K562 (cell line): ENCODE measurements around the gene RHEBL1. TPM values are rescaled to one million over a fixed set of nuclear protein-coding genes. Genes with fewer than 3 reads are reported as not detected.

Experiments
- BCOR ChIP-seq: fragments of 450-650 bp; IDR thresholded peaks from 2 replicates; pipeline ENCODE4 v1.6.1; 2016
- EGR1 ChIP-seq: fragments of 450-650 bp; conservative IDR thresholded peaks from 2 replicates; pipeline ENCODE4 v1.6.1; 2017; ENCODE audit warnings: mild to moderate bottlenecking
- ESRRB ChIP-seq: fragments of 250-450 bp; sonication (Bioruptor Pico); IDR thresholded peaks from 2 replicates; pipeline ENCODE4 v1.5.0; 2020; ENCODE audit warnings: mild to moderate bottlenecking, moderate library complexity, borderline replicate concordance
- ETV5 ChIP-seq: sonication (generic); formaldehyde crosslinking; IDR thresholded peaks from 2 replicates; pipeline ENCODE4 v1.4.0; 2020; ENCODE audit warnings: low read depth, mild to moderate bottlenecking, missing genetic modification reagents
- MCM7 ChIP-seq, 2 experiments: fragments of 450-650 bp; IDR thresholded peaks; 2 replicates each; pipeline ENCODE4 v1.6.1; 2016 to 2018
- RB1 ChIP-seq: fragments of 450-650 bp; IDR thresholded peaks from 2 replicates; pipeline ENCODE4 v1.6.1; 2017; ENCODE audit warnings: low read depth, mild to moderate bottlenecking
- RCOR1 ChIP-seq, 2 experiments: IDR thresholded peaks; 2 replicates each; pipeline ENCODE4 v1.6.1; 2012; ENCODE audit warnings: low read depth in 2 of 2, low read length in 2 of 2, borderline replicate concordance in 1 of 2, improper control_type of control experiment in 1 of 2
- YY1 ChIP-seq, 3 experiments: IDR thresholded peaks; 2 replicates each; pipeline ENCODE4 v1.6.1; 2011; ENCODE audit warnings: low read length in 2 of 3, mild to moderate bottlenecking in 2 of 3, moderate library complexity in 2 of 3, borderline replicate concordance in 1 of 3, control low read depth in 1 of 3, low read depth in 1 of 3; ENCODE audit not compliant: insufficient read depth in 3 of 3, insufficient replicate concordance in 2 of 3, control insufficient read depth in 1 of 3, insufficient read length in 1 of 3; ENCODE audit errors: extremely low read depth in 1 of 3
- polyA plus RNA-seq, 8 experiments: library from polyadenylated mRNA; depleted of rRNA in 4 of 8; stranded (reverse) in 5 of 8; unstranded in 3 of 8; fragments of >200 nt; fragmentation: Nextera tagmentation in 2 of 8; fragmentation: Illumina TruSeq in 1 of 8; extraction: Ambion mirVana in 2 of 8; extraction: Trizol in 1 of 8; gene quantifications; 2 replicates each; pipeline versions ENCODE4 v1.2.1 to v1.2.3, GENCODE V29; 2011 to 2014; ENCODE audit warnings: inconsistent platforms in 1 of 8, missing spikeins in 1 of 8
- total RNA-seq, 7 experiments: library from RNA; depleted of rRNA in 6 of 7; stranded (reverse); fragments of >200 nt in 6 of 7; fragmentation: Illumina TruSeq in 2 of 7; extraction: Trizol in 2 of 7; gene quantifications; 2 replicates each; pipeline versions ENCODE4 v1.2.1 to v1.2.3, GENCODE V29; 2011 to 2021; ENCODE audit warnings: low replicate concordance in 1 of 7
- TF ChIP-seq, protein P1 (sequence below): fragments of 450-650 bp; IDR thresholded peaks from 2 replicates; pipeline ENCODE4 v1.6.1; 2016; ENCODE audit warnings: mild to moderate bottlenecking, moderate library complexity
- TF ChIP-seq, protein P2 (sequence below): fragments of 450-650 bp; IDR thresholded peaks from 2 replicates; pipeline ENCODE4 v1.6.1; 2017; ENCODE audit warnings: antibody characterized with exemption, mild to moderate bottlenecking

The RHEBL1 gene
- total and polyA plus RNA-seq, 9 of the 15 experiments (the other 6 are each of a cell fraction or from before 2014, with no cell fraction given) = 4.3 to 36.1 (median 8.2) TPM

DNA sequence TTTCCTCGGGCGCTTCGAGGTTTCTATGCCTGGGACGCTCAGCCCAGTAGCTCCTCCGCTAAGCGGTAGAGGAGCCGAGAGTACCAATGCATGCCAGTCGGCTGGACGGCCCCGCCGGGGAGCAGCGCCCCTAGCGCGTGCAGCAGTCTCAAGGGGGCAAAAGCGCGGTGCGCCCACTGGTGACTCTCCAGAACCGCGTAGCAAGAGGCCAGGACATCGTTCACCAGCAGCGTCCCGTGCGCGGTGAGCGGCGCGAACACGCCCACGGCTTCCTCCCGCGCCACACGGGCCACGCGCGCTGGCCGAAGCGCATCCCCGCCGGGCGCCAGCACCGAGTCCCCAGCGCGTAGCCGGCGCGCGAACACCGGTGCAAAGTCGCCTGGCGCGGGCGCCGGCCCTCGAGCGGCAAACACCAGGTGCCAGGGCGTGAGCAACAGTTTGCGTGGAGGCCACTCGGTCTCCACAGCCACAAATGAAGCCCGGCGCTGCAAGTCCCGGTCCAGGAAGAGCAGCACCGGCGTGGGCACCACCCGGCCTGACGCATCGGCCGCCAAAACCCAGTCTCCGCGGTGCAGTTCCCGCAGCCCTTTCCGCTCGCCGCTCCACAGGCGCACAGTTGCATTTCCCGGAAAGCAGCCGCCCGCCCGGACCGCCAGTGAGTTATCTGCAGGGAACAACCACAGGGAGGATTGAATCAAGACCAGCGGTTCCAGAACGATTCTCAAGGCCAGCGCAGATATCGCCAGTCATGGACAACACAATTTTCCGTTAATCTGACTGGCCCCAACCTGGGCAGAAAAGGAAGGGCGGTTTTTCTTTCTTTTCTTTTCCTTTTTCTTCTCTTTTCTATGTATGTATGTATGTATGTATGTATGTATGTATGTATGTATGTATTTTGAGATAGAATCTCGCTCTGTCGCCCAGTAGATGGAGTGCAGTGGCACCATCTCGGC, 20.3 kb upstream of the RHEBL1 start (continued):
- TF ChIP-seq, protein P1, sequence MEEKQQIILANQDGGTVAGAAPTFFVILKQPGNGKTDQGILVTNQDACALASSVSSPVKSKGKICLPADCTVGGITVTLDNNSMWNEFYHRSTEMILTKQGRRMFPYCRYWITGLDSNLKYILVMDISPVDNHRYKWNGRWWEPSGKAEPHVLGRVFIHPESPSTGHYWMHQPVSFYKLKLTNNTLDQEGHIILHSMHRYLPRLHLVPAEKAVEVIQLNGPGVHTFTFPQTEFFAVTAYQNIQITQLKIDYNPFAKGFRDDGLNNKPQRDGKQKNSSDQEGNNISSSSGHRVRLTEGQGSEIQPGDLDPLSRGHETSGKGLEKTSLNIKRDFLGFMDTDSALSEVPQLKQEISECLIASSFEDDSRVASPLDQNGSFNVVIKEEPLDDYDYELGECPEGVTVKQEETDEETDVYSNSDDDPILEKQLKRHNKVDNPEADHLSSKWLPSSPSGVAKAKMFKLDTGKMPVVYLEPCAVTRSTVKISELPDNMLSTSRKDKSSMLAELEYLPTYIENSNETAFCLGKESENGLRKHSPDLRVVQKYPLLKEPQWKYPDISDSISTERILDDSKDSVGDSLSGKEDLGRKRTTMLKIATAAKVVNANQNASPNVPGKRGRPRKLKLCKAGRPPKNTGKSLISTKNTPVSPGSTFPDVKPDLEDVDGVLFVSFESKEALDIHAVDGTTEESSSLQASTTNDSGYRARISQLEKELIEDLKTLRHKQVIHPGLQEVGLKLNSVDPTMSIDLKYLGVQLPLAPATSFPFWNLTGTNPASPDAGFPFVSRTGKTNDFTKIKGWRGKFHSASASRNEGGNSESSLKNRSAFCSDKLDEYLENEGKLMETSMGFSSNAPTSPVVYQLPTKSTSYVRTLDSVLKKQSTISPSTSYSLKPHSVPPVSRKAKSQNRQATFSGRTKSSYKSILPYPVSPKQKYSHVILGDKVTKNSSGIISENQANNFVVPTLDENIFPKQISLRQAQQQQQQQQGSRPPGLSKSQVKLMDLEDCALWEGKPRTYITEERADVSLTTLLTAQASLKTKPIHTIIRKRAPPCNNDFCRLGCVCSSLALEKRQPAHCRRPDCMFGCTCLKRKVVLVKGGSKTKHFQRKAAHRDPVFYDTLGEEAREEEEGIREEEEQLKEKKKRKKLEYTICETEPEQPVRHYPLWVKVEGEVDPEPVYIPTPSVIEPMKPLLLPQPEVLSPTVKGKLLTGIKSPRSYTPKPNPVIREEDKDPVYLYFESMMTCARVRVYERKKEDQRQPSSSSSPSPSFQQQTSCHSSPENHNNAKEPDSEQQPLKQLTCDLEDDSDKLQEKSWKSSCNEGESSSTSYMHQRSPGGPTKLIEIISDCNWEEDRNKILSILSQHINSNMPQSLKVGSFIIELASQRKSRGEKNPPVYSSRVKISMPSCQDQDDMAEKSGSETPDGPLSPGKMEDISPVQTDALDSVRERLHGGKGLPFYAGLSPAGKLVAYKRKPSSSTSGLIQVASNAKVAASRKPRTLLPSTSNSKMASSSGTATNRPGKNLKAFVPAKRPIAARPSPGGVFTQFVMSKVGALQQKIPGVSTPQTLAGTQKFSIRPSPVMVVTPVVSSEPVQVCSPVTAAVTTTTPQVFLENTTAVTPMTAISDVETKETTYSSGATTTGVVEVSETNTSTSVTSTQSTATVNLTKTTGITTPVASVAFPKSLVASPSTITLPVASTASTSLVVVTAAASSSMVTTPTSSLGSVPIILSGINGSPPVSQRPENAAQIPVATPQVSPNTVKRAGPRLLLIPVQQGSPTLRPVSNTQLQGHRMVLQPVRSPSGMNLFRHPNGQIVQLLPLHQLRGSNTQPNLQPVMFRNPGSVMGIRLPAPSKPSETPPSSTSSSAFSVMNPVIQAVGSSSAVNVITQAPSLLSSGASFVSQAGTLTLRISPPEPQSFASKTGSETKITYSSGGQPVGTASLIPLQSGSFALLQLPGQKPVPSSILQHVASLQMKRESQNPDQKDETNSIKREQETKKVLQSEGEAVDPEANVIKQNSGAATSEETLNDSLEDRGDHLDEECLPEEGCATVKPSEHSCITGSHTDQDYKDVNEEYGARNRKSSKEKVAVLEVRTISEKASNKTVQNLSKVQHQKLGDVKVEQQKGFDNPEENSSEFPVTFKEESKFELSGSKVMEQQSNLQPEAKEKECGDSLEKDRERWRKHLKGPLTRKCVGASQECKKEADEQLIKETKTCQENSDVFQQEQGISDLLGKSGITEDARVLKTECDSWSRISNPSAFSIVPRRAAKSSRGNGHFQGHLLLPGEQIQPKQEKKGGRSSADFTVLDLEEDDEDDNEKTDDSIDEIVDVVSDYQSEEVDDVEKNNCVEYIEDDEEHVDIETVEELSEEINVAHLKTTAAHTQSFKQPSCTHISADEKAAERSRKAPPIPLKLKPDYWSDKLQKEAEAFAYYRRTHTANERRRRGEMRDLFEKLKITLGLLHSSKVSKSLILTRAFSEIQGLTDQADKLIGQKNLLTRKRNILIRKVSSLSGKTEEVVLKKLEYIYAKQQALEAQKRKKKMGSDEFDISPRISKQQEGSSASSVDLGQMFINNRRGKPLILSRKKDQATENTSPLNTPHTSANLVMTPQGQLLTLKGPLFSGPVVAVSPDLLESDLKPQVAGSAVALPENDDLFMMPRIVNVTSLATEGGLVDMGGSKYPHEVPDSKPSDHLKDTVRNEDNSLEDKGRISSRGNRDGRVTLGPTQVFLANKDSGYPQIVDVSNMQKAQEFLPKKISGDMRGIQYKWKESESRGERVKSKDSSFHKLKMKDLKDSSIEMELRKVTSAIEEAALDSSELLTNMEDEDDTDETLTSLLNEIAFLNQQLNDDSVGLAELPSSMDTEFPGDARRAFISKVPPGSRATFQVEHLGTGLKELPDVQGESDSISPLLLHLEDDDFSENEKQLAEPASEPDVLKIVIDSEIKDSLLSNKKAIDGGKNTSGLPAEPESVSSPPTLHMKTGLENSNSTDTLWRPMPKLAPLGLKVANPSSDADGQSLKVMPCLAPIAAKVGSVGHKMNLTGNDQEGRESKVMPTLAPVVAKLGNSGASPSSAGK = peak; percentile 77
- TF ChIP-seq ETV5 (CRISPR knock-in tag) (peak; percentile 69; the same call in 1 of the 2 replicates), RB1 (peak; percentile 49; the same call in 1 of the 2 replicates), RCOR1 (IDR thresholded peaks at IDR 0.05; ENCODE audit: borderline replicate concordance in 1 of 2, low read depth in 2 of 2, low read length in 2 of 2) (peak; percentile 89 to 97), MCM7 (IDR thresholded peaks at IDR 0.05) (no peak), EGR1 (peak; percentile 47), YY1 (IDR thresholded peaks at IDR 0.05; ENCODE audit: borderline replicate concordance in 1 of 3, control insufficient read depth in 1 of 3, extremely low read depth in 1 of 3, insufficient read depth in 3 of 3, insufficient read length in 1 of 3, insufficient replicate concordance in 2 of 3, low read depth in 1 of 3, low read length in 2 of 3) (peak in 2 of 3 experiments; percentile 0 to 44), ESRRB (no peak), BCOR (peak; percentile 94)
- TF ChIP-seq, protein P2, sequence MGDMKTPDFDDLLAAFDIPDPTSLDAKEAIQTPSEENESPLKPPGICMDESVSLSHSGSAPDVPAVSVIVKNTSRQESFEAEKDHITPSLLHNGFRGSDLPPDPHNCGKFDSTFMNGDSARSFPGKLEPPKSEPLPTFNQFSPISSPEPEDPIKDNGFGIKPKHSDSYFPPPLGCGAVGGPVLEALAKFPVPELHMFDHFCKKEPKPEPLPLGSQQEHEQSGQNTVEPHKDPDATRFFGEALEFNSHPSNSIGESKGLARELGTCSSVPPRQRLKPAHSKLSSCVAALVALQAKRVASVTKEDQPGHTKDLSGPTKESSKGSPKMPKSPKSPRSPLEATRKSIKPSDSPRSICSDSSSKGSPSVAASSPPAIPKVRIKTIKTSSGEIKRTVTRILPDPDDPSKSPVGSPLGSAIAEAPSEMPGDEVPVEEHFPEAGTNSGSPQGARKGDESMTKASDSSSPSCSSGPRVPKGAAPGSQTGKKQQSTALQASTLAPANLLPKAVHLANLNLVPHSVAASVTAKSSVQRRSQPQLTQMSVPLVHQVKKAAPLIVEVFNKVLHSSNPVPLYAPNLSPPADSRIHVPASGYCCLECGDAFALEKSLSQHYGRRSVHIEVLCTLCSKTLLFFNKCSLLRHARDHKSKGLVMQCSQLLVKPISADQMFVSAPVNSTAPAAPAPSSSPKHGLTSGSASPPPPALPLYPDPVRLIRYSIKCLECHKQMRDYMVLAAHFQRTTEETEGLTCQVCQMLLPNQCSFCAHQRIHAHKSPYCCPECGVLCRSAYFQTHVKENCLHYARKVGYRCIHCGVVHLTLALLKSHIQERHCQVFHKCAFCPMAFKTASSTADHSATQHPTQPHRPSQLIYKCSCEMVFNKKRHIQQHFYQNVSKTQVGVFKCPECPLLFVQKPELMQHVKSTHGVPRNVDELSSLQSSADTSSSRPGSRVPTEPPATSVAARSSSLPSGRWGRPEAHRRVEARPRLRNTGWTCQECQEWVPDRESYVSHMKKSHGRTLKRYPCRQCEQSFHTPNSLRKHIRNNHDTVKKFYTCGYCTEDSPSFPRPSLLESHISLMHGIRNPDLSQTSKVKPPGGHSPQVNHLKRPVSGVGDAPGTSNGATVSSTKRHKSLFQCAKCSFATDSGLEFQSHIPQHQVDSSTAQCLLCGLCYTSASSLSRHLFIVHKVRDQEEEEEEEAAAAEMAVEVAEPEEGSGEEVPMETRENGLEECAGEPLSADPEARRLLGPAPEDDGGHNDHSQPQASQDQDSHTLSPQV = peak; percentile 71; the same call in 1 of the 2 replicates
